Left hindlimb (tissue), 1 donor: ENCODE data around the gene RPGRIP1L.
A peak's percentile ranks its signal among the peaks of the same experiment; 100 is the strongest.

ENCODE experiments used
- DNase-seq: peaks from one replicate; pipeline ENCODE4 v3.0.0-alpha.2; 2018

The RPGRIP1L gene

DNA sequence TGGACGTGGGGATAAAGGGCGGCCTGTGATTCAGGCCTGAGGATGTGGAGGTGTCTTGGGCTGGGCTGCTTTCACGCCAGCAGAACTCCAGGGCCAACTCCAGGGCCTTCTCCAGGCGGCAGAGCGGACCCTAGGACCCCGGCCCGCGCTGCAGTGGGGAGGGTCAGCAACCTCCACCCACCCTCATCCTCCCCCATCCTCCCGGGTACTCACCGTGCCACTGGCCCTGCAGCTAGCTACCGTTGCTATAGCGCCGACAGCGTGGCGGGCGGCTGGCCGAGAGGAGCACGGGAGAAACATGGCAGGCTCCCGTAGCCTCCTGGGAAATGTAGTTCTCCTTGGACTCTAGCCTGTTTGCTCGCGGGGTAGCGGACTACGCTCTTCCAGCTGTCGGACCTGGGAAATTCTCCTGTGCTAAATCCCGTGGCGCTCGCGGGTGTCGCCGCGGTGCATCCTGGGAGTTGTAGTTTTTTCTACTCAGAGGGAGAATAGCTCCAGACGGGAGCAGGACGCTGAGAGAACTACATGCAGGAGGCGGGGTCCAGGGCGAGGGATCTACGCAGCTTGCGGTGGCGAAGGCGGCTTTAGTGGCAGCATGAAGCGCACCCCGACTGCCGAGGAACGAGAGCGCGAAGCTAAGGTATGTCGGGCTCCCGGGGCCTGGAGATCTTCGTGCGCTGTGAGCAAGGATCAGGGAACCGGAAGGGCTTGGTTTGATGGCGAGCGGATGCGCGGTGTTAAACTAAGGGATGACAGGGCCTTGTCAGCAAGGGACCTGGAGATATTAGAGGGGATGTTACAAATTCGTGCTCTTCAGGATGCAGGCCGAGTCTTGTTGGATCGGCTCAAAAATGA lies at the start of gene RPGRIP1L, which contains the start of gene FTO:
RPGRIP1L (minus strand) TSS at position 270 of the 855 bp plus-strand sequence. CDS start 3,136 bp downstream, outside the sequence.
FTO (plus strand) TSS at position 567 of the 855 bp plus-strand sequence.
- peak; percentile 100 for DNase-seq

DNA sequence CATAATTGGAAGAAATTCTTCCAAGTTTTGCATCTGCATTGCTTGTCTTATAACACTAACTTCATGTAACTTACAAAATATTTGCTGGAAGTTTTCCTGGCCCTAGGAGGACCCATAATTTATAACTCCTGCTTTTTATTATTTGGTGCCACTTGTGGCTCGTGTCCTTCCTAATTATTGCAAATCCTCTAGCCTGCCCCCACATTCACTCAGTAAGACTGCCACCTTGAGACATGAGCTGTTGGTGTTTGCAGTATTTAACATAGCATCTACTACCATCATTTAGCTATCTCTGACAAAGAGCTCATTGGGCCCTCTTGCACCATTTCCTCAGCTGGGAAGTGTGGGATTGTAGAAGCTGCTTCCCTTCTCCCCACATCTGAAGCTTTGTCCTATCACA lies 49.8 kb upstream of the RPGRIP1L start:
- no peak for DNase-seq

DNA sequence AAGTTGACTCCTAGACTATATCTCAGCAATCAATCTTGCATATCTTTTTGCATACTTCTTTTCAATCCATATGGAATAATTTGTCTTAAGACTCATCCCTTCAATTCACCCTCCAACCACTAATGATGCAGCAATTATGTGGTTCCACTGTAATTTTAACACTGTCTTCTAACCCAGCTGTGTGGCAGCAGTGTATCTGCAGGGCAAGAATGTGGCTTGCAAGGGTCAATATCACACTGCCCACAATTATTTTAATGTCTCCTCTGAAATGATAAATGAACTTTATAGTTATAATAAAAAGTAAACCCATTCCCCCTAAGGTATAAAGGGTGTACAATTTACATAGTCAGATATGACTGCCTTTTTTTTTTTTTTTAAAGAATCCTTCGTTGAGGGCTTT lies 48.9 kb upstream of the RPGRIP1L start:
- no peak for DNase-seq

DNA sequence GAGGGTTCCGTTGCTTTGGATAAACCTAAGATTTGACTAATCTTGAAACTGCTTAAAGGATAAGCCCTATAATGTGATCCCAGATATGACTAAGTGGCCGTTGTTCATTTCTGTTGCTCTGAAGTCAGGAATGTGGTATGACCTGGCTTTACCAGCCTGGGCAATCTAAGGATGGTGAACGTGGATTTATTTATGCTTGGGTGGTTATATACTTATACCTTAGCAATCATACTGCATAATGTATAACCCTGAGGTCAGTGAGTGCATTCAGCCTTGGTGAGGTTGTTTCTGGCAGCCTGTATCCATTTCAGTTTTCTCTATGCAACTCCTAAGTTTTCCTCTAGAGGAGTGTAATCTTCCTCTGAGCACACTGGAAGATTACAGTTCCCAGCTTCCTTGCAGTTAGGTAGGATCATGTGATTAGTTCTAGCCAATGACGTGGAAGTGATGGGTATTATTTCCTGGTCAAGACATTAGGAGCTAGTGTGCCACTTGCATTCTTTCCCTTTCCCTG lies 42.2 kb upstream of the RPGRIP1L start:
- no peak for DNase-seq

DNA sequence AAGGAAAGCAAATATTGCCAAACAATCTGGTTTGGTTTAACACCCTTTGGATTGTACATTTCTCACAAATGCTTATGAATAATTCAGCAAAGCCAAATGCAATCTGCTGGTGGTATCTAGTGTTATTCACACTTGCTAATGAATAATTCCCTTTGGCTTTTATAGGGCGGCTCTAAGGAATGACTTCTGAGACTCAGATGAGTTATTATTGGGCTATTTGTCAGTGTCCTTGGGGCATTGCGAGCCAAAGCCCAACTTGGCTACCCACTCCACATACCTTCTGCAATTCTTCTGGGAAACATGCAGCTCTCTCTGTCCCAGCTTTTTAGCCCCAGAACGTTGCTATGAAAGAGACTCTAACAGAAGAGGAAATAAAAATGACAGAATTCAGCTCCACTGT lies 41.4 kb upstream of the RPGRIP1L start:
- DNase-seq: no peak

DNA sequence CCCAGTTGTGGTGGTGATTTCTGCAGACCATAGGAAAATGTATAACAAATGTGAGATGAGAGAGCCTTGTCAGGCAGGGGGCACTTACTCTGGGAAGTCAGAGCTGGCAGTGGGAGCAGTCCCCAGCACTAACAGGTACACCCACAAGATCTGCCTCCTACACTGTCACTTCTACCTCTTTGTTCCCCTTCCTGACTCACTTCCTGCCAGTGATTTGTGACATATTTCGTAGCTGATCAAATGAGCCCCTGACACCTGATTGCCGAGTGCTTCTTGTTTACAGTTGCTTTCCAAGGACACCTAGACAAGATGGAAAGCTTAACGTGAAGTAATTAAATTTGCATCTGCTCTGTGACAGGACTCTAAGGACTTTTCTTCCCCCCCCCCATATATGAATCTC lies 40.8 kb upstream of the RPGRIP1L start:
- DNase-seq: no peak

DNA sequence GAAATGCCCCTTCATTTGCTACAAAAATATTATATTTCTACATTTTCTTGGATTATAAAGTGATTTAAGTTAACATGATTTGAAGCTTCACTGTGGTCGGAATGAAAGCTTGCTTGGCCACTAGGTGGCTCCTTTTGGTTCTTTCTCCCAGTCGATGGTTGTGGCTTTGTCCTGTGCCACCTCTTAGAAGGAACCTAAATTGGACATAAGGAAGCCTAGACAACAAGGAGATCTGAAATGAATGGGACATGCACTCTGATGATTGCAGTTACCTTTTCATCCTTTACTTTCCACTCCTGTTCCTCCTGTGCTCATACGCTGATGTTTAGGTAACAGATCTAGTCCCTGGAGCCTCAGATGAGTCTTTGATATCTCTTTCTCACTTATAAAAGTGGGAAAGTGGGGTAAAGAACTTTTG lies 39.5 kb upstream of the RPGRIP1L start:
- no peak for DNase-seq

DNA sequence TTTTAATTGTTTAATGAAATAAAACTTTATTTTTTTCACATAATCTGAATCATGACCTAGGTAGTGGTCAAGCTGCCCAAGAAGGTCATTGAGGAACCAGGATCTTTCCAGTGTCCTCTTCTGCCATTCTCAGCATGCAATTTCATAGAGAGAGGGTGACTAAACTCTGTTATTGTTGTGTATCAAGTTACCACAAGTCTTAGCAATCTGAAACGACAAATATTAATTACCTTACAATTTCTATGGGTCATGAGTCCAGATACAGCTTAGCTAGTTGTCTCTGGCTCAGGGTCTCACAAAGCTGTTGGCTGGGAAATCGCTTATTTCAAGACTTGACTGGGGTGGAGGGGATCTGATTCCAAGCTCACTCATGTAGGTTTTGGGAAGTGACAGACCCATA lies 37.9 kb upstream of the RPGRIP1L start:
- DNase-seq: no peak

DNA sequence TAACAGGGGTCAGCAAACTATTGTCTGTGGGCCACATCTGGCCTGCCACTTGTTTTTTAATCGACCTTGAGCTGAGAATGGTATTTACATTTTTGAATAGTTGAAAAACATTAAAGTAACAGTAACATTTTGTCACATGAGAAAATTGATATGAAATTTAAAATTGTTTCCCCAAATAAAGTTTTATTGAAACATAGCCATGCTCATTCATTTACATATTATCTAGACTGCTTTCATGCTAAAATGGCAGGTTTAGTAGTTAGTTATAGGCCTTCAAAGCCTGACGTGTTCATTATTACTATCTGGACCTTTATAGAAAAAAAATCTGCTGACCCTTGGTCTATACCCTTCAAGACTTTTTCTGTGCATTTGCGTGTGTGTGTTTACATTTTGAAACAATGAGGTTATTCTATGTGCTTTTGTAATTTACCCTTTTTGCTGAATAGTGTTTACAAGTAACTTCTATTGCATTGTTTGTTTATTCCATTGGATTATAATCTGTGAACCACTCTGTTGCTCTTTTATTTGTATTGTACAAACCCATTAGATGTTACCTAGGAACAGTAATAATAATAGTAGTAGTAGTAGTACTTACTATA lies 37.4 kb upstream of the RPGRIP1L start:
- no peak for DNase-seq

DNA sequence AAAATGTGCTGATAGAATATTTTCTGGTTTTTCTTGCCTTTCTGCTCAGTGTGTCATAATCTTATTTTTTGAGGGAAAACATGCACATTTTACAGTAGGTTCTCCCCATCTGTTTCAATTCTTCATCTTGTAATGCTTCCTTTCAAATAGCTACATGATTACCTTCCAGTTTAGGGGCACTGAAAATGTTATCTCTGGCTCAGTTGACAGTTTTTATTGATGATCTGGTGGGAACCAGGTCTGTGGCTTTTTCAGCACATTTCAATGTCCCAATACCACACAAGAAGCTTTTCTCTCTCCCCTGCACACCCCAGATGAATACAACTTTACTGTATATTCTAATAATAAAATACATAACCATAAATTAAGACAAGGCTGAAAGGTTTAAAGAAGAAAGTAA lies 36.8 kb upstream of the RPGRIP1L start:
- DNase-seq: no peak

DNA sequence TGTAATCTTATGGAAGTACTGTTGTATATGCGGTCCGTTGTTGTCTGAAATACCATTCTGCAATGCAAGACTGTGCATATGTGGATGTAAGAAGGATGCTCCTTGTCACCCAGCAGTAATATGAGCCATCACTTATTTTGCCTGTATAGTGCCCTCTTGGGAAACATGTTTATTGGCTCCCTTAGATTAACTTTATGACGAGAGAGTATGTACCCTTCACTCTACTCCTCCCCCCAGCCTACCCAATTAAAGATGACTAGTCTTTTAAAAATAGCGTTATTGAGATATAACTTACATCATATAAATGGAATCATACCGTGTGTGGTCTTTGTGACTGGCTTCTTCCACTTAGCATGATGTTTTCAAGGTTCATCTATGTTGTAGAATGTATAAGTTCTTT lies 33.9 kb upstream of the RPGRIP1L start:
- DNase-seq: no peak

DNA sequence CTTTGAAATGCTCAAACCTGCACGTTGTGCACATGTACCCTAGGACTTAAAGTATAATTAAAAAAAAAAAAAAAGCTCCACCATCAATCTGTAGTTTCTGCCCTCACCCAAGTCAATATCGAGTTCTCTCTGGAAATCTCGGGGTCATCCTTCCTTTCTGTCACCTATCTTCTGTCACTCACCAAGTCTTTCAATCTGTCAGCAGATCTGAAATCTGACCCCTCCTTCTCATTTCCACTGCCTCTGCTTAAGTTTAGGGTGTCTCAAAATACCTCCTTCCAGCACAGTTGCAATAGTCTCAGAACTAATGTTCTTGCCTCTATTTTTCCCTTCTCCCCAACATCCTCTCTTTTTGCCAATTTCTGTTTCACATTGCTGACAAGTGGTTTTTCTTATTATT lies 32.6 kb upstream of the RPGRIP1L start:
- no peak for DNase-seq

DNA sequence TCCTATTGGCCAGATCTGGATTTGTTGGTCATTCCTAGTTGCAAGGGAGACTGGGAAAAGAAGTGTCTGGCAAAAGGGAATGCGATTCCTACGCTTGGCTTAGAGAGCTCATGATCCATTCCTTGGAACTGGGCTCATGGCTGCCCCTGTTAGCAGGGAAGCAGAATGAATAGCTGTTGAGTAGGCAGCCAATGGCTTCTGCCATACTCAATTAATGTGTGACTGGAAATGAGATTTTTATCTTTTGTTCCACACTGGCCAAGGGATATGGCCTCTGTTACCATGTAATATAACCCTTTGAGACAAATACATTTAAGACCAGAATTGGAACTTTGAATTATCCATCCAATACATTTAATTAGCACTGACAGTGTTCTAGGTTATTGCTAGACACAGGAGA lies 31.2 kb upstream of the RPGRIP1L start:
- DNase-seq: no peak

DNA sequence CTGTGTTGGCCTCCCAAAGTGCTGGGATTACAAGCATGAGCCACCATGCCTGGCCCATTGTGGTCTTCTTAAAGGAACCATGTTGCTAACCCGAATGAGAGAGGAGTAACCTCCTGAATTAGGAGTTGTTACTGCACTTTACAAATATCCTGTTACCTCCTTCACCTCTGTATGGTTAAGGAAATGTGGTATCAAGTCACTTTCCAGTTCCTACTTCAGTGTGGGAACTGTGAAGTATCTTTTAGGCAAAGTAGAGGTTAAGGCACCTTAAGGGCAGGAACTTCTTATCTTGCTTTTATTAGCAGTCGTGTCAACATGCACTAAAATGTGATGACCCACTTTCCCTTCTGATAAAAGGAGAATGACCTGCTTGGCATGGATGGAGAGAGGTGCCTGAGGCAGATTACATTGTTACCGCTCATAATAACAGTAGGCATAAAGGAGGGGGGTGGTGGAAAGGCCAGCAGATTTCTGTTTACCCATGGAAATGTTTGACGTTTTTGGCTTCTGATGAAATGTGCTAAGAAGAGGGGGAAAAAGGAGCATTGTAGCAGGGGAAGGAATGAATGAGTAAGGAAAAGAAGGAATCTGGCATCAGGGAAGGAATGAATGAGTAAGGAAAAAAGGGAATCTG lies 28.8 kb upstream of the RPGRIP1L start:
- no peak for DNase-seq

DNA sequence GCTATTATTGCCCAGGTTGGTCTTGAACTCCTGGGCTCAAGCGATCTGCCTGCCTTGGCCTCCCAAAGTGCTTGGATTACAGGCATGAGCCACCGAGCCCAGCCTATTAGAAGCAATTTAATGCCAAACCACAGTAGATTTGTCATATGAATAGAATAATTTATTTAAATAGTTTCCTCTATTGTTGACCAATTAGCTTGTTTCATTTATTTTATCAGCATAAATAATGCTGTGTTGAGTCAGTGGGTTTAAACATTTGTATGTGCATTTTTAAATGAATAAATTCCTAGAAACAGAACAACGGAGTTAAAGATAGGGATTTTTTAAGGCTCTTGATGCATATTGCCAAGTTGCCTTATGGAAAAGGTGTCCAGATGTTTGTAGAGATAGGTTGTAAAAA lies 27.0 kb upstream of the RPGRIP1L start:
- DNase-seq: no peak

DNA sequence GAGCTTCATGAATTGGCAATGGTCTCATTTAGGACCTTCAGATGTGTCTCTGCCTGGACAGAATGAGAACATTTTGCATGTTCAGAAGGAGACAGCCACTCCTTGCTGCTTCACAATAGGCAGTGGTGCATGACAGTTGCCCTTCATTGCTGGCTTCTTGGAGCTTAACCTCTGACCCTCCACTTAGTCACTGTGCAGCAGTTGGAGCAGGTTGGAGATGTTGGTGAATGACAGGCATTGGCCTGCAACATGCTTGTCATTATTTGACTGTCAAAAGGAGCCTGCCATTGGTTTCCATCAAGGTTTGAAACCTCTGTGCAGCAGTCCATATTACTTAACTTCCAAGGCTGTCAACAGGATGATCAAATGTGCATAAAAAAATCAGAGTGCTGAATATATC lies 23.0 kb upstream of the RPGRIP1L start:
- DNase-seq: no peak

DNA sequence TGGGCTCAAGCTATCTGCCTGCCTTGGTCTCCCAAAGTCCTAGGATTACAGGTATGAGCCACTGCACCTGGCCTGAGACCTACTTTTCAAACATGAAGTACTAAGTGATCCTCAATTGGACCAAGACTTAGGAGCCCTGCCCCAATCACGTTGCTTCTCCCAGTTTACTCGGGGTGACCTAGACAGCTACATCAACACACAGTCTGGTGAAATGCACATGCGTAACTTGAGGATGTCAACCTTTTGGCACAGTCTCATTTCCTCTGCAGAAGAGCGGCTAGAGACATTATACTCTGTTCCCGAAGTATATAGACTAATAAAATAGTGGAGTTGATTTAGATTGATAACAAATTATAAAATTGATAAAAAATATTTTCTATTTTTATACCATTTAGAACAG lies 17.4 kb upstream of the RPGRIP1L start:
- no peak for DNase-seq

DNA sequence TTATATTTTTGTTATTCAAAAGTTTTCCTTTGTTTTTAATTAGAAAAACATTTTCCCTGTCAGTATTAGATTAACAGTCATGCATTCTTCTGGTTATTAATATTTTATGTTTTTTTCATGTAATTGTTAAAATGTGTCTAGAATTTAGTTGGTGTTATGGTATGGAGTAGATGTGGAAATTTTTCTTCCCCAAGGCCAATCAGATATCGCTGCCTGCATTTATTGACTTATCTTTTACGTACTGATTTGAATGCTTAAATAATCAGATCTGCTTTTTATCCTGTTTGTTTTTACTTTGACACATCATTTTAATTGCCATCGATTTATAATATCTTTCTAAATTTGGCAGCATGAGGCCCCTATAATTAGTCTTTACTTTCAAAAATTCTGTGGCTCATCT lies 13.9 kb upstream of the RPGRIP1L start:
- DNase-seq: no peak

DNA sequence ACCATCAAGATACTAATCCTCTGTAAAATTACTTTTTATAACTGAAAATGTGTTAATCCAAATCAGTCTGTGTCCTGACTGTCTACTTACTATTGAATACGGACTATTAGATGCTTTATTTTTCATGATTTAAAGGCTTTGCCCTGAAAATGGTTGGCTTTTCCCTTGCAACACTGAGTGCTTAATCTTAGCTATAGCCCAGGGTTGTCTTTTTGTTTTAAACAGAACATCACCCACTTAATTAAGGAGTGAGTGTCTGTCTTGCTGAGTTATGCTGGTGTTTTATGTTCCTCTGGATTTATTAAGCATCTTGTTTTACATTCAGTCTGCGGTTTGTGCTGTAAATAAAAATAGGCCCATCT lies 11.3 kb upstream of the RPGRIP1L start:
- DNase-seq: no peak

DNA sequence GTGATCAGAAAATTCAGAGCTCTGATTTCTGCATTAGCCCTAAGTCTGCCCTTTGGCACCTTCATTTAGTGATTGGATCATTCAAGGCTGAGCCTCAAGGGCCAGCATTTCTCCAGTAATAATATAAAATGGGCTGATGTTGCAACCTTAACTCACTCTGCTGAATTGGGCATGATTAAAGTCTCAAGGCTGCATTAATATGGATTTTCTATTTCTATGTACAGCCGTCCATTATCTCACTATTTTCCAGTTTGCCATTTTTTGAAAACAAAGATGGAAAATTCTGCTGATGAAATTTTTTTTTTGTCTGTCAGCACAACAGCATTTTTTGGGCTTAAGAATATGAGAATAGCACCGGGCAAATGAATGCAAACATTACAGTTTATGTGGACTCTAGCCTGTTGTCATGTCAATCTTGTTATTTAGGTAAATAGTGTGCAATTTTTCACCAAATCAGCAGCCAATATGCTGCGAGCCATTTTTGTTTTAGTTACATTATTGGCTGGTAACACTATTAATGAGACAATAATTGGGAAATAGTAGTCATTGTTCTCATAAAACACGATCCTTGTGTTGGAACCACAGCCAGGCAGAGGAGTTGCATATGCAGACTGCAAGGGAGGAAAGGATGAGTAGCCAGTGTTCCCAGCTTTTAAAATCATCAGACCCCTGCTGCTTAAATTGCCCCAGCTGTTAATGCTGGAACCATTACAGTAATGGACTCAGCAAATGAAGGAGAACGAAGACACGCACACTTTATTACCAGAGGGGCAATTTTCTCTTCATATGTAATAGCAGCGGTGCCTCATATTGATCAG lies 10.8 kb upstream of the RPGRIP1L start:
- DNase-seq: peak; percentile 50

DNA sequence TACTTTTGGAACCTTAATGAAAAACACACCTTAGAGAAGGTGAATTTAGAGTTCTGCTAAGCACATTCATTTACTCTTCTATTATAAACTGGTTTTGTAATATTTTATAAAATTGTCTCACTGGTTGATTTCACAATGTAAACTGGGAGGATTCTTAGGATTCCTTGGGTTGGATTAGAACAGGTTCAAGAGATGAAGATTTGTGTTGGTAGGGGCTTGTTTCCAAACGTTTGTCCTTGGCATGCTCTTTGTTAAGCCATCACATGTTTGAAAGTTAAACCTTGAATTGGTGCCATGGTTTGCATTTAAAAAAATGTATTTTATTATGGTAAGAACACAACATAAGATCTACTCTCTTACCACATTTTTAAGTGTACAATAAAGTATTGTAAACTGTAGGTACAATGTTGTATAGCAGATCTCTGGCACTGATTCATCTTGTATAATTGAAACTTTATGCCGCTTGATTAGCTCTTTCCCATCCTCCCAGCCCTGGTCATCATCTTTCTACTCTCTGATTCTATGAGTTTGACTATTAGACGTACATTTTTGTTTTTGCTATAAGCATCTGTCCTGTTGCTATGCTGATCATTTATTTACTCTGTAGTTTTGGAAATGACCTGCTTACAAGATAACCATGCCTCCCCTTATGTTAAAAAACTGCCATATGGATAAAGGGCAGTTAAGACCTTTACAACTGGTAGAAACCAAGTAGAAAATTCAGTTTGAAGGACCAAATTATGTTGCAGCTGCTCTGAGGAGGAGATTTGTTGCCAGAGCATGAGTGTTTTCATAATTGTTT lies 9.9 kb upstream of the RPGRIP1L start:
- DNase-seq: no peak

DNA sequence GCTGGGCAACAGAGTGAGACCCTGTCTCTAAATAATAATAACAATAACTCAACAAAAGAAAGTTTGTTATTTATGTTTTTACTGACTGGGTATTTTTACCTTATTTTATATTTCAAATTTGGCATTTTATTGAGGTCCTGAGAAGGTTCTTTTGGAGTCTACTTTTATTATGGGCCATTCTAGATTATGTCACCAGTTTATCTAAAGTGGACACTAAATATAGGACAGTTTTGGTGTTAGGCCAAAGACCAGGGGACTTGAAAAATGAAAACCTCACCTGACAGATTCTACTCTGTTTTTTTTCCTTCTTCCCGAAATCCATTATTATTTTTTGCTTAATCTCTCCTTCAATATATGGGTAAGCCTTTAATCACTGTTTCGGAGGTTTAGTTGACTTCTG lies 8.4 kb upstream of the RPGRIP1L start:
- DNase-seq: no peak
